Stimulated activated CD8-positive, alpha-beta memory T cell treated with anti-CD3 and anti-CD28 coated beads, Interleukin-7, amount 100 ng/mL, for 48 hours (primary cell): ENCODE results near the gene NIM1K.
"Not testable (repeated sequence)": the region's sequence is repeated elsewhere in the genome, so short reads cannot be mapped to it uniquely, and the experiment has no call there.

Source experiments
- DNase-seq, 2 donors: peaks; one replicate each; pipeline ENCODE4 v3.0.0-alpha.2; 2020; ENCODE audit warnings: low read depth in 1 of 2; ENCODE audit errors: extremely low read depth in 1 of 2

The NIM1K gene

GRCh38 chr5:43191740-43192557 is at the start of gene NIM1K:
NIM1K (plus strand) TSS chr5:43192225; CDS start chr5:43245776, 53,551 bp downstream.
- peak; percentile 23 to 34 for DNase-seq

- no peak for DNase-seq
These were observed 47.0 kb upstream of the NIM1K start for GRCh38 chr5:43145071-43145470.

GRCh38 chr5:43146958-43147357 is 45.1 kb upstream of the NIM1K start:
- no peak for DNase-seq

- DNase-seq = no peak
These were observed 43.6 kb upstream of the NIM1K start for GRCh38 chr5:43148417-43148816.

- no peak for DNase-seq
These were observed 42.8 kb upstream of the NIM1K start for GRCh38 chr5:43149231-43149630.

- DNase-seq = no peak
These were observed 42.0 kb upstream of the NIM1K start for GRCh38 chr5:43150075-43150474.

- DNase-seq = no peak
These were observed 41.3 kb upstream of the NIM1K start for GRCh38 chr5:43150748-43151147.

GRCh38 chr5:43152946-43153345 is 39.1 kb upstream of the NIM1K start:
- DNase-seq = no peak

GRCh38 chr5:43154469-43154868 is 37.6 kb upstream of the NIM1K start:
- no peak for DNase-seq

- DNase-seq = no peak
These were observed 36.5 kb upstream of the NIM1K start for GRCh38 chr5:43155394-43156096.

- DNase-seq = peak in 1 of 2 donors; percentile 8
These were observed 35.6 kb upstream of the NIM1K start for GRCh38 chr5:43156388-43156787.

- DNase-seq = no peak
These were observed 35.0 kb upstream of the NIM1K start for GRCh38 chr5:43157068-43157467.

- DNase-seq = no peak
These were observed 30.8 kb upstream of the NIM1K start for GRCh38 chr5:43161244-43161643.

GRCh38 chr5:43164801-43165200 is 27.2 kb upstream of the NIM1K start:
- DNase-seq = not testable (repeated sequence)

- no peak for DNase-seq
These were observed 26.7 kb upstream of the NIM1K start for GRCh38 chr5:43165323-43165722.

GRCh38 chr5:43168175-43168574 is 23.9 kb upstream of the NIM1K start:
- DNase-seq = no peak

- DNase-seq = no peak
These were observed 20.6 kb upstream of the NIM1K start for GRCh38 chr5:43171451-43171850.

- DNase-seq = no peak
These were observed 20.1 kb upstream of the NIM1K start for GRCh38 chr5:43171926-43172325.

GRCh38 chr5:43172779-43173178 is 19.2 kb upstream of the NIM1K start:
- DNase-seq = no peak

GRCh38 chr5:43174586-43174985 is 17.4 kb upstream of the NIM1K start:
- DNase-seq = no peak

GRCh38 chr5:43179836-43180235 is 12.2 kb upstream of the NIM1K start:
- DNase-seq = no peak

- DNase-seq = no peak
These were observed 9.6 kb upstream of the NIM1K start for GRCh38 chr5:43182421-43182820.
